ENCODE measurements around the gene FER. TPM values are rescaled to one million over a fixed set of nuclear protein-coding genes. Genes with fewer than 3 reads are reported as not detected.

Gene FER
- total RNA-seq (2011; cell fraction: chromatin; rRNA removed; ENCODE audit: low replicate concordance) = 11.5 and 57.2 TPM in 2 replicates
- total RNA-seq (2011; cell fraction: nucleolus; rRNA removed) = 3.0 and 4.7 TPM in 2 replicates
- 9.2 and 12.5 TPM in 2 replicates for total RNA-seq (2011; cell fraction: nucleoplasm; rRNA removed)
- total RNA-seq (2014; rRNA removed) = 6.7 and 9.7 TPM in 2 replicates
- 18.2 and 22.5 TPM in 2 replicates for total RNA-seq (2014; rRNA removed; fragmentation: Illumina TruSeq; extraction: Trizol)
- 13.8 and 16.8 TPM in 2 replicates for total RNA-seq (2015; rRNA removed; fragmentation: Illumina TruSeq; extraction: Trizol)
- 14.3 and 16.7 TPM in 2 replicates for total RNA-seq (2021)
- polyA plus RNA-seq (2011; rRNA removed) = 6.4 and 8.5 TPM in 2 replicates
- 0.64 and 1.4 TPM in 2 replicates for polyA plus RNA-seq (2011; cell fraction: cytosol; rRNA removed)
- 3.3 and 5.0 TPM in 2 replicates for polyA plus RNA-seq (2011; cell fraction: nucleus; rRNA removed)
- polyA plus RNA-seq (2012) = 7.3 and 8.2 TPM in 2 replicates
- 6.9 and 8.9 TPM in 2 replicates for polyA plus RNA-seq (2014; fragmentation: Illumina TruSeq; extraction: Trizol)
- polyA plus RNA-seq (2014; fragmentation: Nextera tagmentation; extraction: Ambion mirVana) = 10 to 100 TPM in 1 of 2 experiments, 1 to 10 TPM in 1; 8.8 to 10.3 TPM
- 7.4 and 10.5 TPM in 2 replicates for polyA plus RNA-seq (2014; rRNA removed)
- polyA minus RNA-seq (2011; rRNA and poly(A)+ RNA removed) = 36.9 and 51.5 TPM in 2 replicates
- 4.3 and 6.3 TPM in 2 replicates for polyA minus RNA-seq (2011; cell fraction: cytosol; rRNA and poly(A)+ RNA removed)
- 12.7 and 35.9 TPM in 2 replicates for polyA minus RNA-seq (2011; cell fraction: nucleus; rRNA and poly(A)+ RNA removed)
- percentile 58 among the genes with signal in this experiment for Bru-seq, nascent RNA
- BruChase-seq, experiment 1, labeled RNA remaining after a 2-hour chase = percentile 66 among the genes with signal in this experiment
- percentile 64 among the genes with signal in this experiment for BruChase-seq, experiment 2, labeled RNA remaining after a 6-hour chase
- long read RNA-seq, experiment 1, partial matches to known transcripts = 2 of 15 reads
- long read RNA-seq, experiment 1, other reads (novel, unspliced or antisense) = 10 of 15 reads
- long read RNA-seq, experiment 2, partial matches to known transcripts = 0 of 7 reads
- long read RNA-seq, experiment 2, other reads (novel, unspliced or antisense) = 6 of 7 reads
- long read RNA-seq, experiment 3, partial matches to known transcripts = 3 of 9 reads
- long read RNA-seq, experiment 3, other reads (novel, unspliced or antisense) = 2 of 9 reads

DNA sequence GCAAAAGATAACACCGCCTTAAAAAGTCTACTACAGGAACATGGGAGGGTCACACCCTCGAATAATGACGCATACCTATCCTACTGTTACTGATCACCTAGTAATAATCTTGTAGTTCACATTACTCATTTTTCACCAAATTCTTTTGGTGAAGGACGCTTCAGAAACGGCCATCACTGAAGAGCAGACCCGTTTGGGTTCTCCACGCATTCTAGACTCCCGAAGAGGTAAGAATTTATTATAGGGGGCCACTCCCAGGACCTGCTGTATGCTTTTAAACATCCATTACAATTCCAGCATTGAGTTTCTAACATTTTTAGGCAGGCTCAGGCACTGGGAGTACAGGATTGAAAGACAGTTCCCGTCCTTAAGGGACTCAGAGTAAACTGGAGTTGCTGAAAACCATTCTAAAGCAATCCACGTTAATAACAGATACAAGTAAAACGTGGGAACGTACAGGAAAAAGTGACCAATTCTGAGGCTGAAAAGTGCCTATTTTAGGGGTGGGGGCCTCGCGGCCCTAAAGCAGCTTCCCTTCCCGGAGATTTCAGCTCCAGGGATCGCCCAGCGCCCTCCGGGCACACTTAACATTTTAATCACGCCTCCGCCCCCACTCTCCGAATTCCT lies at the start of gene FER:
Gene FER (plus strand): TSS at position 124 of the 627 bp plus-strand sequence. CDS start 50,286 bp downstream, outside the sequence.
- no peaks in the 10 kb centered on the region for H3K9me1 ChIP-seq (ENCODE audit: control insufficient read depth, insufficient read depth, low read length)
- BruUV-seq (replicated peaks) = TSS peak; percentile 85
- CTCF ChIA-PET (ENCODE audit: low intra/inter-chr PET ratio) = no interaction called here
- peaks cover 14% of the 10 kb centered on the region; the same call in 2 of the 3 replicates for H3K79me2 ChIP-seq (ENCODE audit: control insufficient read depth, insufficient read depth, low read length)
- H3K4me2 ChIP-seq (ENCODE audit: insufficient read depth, low read length) = peak within 1 kb of the TSS; percentile 84
- peak; percentile 77 for FAIRE-seq
- H3K27ac ChIP-seq (ENCODE audit: extremely low read depth, low read depth, low read length) = peak within 1 kb of the TSS; percentile 89
- 0% methylated on average over 21 of the region's 21 CpGs for WGBS (ENCODE audit: insufficient coverage, low coverage, missing lambda C conversion rate)
- H3K36me3 ChIP-seq (ENCODE audit: control insufficient read depth, insufficient read depth, low read length) = no peaks in the 10 kb centered on the region
- POLR2A ChIA-PET = interaction anchor here (0.6 to 3.9 kb wide), 8 partner anchors 10 to 554 kb away, joined by 3 to 49 read pairs (median 6); no protein-coding TSS in a partner anchor
- H2AFZ ChIP-seq (ENCODE audit: low read depth, low read length) = peak within 1 kb of the TSS; percentile 92
- in situ Hi-C loops (cut with MboI) (no loop called here), intact Hi-C loops (cut with micrococcal nuclease) (loop anchor here (1.0 to 5.0 kb wide), 4 partner anchors 20 to 226 kb away; no protein-coding TSS in a partner anchor)
- H3K4me1 ChIP-seq (replicated peaks in 1 of 2; ENCODE audit: control insufficient read depth in 2 of 2, insufficient read depth in 2 of 2, low read length in 2 of 2) = peaks cover 0 to 12% of the 10 kb centered on the region in 2 experiments; a peak in 1 of 5 replicates
- no peaks in the 10 kb centered on the region for H3K27me3 ChIP-seq (ENCODE audit: control insufficient read depth in 2 of 2, insufficient read depth in 2 of 2, low read length in 2 of 2)
- peak; percentile 39 to 83 (median 59) for DNase-seq (ENCODE audit: extremely low read depth in 1 of 4, low spot score in 3 of 4)
- peak; percentile 43 for ATAC-seq
- H3K4me3 ChIP-seq = peak within 1 kb of the TSS; percentile 67
- H3K9me3 ChIP-seq (replicated peaks; ENCODE audit: control insufficient read depth, insufficient read depth, low read depth, low read length) = no peaks in the 10 kb centered on the region
- peak within 1 kb of the TSS; percentile 88 to 98 for H3K9ac ChIP-seq (ENCODE audit: insufficient read depth in 1 of 2, low read depth in 2 of 2, low read length in 2 of 2)
- no peaks in the 10 kb centered on the region for H4K20me1 ChIP-seq (replicated peaks; ENCODE audit: control insufficient read depth, insufficient read depth, low read length)
- TF ChIP-seq GTF2A2 (tag; IDR thresholded peaks at IDR 0.05) (peak; percentile 47; the same call in 1 of the 2 replicates), BRCA1 (IDR thresholded peaks at IDR 0.05) (no peak), BRCA1 (CRISPR knock-in tag; IDR thresholded peaks at IDR 0.05) (no peak), CHAMP1 (IDR thresholded peaks at IDR 0.05) (no peak), ARID1B (IDR thresholded peaks at IDR 0.05) (peak; percentile 6; the same call in 1 of the 2 replicates), TCF3 (CRISPR knock-in tag; IDR thresholded peaks at IDR 0.05) (0 out of 2 replicates have a peak, but pooled peaks have one; percentile 5), NCOA2 (IDR thresholded peaks at IDR 0.05; ENCODE audit: partially characterized antibody in 2 of 2) (no peak), KAT7 (CRISPR knock-in tag; IDR thresholded peaks at IDR 0.05; ENCODE audit: borderline replicate concordance) (peak; percentile 19; the same call in 1 of the 2 replicates), GTF2E2 (tag; IDR thresholded peaks at IDR 0.05) (peak; percentile 82), ZNF589 (CRISPR knock-in tag; IDR thresholded peaks at IDR 0.05; ENCODE audit: low read depth) (no peak; the same call in 1 of the 2 replicates), FOSL1 (tag; conservative IDR thresholded peaks at IDR 0.05) (peak; percentile 75), ZNF134 (CRISPR knock-in tag; conservative IDR thresholded peaks at IDR 0.05) (0 out of 2 replicates have a peak, but pooled peaks have one; percentile 5), ZNF121 (CRISPR knock-in tag; conservative IDR thresholded peaks at IDR 0.05) (no peak)
- TF ChIP-seq, protein P1, sequence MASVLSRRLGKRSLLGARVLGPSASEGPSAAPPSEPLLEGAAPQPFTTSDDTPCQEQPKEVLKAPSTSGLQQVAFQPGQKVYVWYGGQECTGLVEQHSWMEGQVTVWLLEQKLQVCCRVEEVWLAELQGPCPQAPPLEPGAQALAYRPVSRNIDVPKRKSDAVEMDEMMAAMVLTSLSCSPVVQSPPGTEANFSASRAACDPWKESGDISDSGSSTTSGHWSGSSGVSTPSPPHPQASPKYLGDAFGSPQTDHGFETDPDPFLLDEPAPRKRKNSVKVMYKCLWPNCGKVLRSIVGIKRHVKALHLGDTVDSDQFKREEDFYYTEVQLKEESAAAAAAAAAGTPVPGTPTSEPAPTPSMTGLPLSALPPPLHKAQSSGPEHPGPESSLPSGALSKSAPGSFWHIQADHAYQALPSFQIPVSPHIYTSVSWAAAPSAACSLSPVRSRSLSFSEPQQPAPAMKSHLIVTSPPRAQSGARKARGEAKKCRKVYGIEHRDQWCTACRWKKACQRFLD (CRISPR knock-in tag; IDR thresholded peaks at IDR 0.05) = 0 out of 2 replicates have a peak, but pooled peaks have one; percentile 27
